Putamen (tissue), 1 donor: ENCODE measurements around the gene ADGRB3.
"Not testable (repeated sequence)": the region's sequence is repeated elsewhere in the genome, so short reads cannot be mapped to it uniquely, and the experiment has no call there.

Experiments
- DNase-seq: peaks from one replicate; pipeline ENCODE4 v3.0.0-alpha.2; 2016; ENCODE audit warnings: low spot score

The ADGRB3 gene

DNA sequence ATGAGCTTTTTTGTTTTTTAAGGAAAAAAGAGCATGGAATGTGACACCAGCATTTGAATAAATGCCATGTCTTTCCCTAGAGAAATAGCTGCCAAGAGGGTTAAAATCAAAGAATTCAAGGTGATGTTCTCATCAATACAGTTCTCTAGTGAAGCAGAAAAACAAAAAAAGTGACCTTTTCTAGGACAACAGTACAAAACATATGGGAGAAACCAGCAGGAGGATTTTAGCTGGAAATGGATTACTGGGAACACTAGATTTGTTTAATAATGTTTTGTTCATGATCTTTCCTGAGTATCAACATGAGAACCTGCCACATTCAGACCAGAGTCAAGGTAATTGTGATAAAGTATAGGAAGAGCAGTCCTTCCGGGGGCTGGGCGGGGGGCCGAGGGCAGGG lies 789.5 kb downstream of the ADGRB3 start:
- no peak for DNase-seq

DNA sequence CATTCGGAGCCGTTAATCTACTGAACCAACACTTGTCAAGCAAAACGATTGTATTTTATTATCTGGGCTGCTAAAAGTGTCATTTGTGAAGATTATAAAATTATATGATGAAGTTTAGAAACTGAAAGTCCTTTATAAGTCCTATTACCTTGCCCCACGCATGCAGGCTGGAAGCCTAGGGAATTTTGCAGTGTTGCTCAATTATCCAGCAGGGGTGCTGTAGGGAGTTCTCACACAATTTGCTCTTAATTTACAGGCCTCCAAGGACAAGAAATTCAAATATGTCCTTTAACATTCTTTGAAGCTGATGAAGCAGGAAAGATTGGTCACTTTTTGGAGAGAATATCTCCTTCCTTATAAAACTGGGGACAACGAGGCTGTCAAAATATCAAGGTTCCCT lies 792.8 kb downstream of the ADGRB3 start:
- DNase-seq: no peak

DNA sequence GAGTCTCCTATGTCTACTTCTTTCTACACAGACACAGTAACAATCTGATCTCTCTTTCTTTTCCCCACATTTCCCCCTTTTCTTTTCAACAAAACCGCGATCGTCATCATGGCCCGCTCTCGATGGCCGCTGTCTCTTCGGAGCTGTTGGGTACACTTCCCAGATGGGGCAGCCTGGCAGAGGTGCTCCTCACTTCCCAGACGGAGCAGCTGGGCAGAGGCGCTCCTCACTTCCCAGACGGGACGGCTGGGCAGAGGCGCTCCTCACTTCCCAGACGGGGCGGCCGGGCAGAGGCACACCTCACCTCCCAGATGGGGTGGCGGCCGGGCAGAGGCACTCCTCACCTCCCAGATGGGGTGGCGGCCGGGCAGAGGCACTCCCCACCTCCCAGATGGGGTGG lies 797.1 kb downstream of the ADGRB3 start:
- DNase-seq: not testable (repeated sequence)

DNA sequence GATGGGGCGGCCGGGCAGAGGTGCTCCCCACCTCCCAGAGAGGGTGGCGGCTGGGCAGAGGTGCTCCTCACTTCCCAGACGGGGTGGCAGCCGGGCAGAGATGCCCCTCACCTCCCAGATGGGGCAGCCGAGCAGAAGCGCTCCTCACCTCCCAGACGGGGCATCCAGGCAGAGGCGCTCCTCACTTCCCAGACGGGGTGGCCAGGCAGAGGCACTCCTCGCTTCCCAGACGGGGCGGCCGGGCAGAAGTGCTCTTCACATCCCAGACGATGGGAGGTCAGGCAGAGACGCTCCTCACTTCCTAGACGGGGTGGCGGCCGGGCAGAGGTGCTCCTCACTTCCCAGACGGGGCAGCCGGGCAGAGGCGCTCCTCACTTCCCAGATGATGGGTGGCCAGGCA lies 798.0 kb downstream of the ADGRB3 start:
- not testable (repeated sequence) for DNase-seq

DNA sequence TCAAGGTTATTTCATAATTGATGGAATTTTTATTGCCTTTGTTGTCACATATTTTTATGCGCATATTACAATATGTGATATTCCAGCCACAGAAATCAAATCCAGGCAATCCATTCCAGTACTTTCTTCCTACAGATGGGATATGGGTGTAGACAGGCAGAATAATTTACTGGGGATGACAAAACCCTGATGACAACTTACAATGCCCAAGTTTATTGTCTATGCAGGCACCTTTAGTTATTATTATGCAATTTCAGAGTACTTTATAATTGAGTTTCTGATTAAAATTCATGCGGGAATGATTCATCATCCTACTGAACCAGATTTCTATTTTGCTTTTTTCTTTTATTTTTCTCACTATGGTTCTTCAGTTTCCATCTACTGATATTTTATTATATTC lies 803.0 kb downstream of the ADGRB3 start:
- peak; percentile 30 for DNase-seq
